CD4-positive, alpha-beta T cell treated with Interleukin-4 for 1 hour (primary cell): ENCODE data around the gene CIB4.

ENCODE experiments used
- DNase-seq, 2 donors: peaks; one replicate each; pipeline ENCODE4 v3.0.0-alpha.2; 2020 to 2022

CIB4 gene

GRCh38 chr2:26540961-26541360, 100.2 kb downstream of the CIB4 start:
- no peak for DNase-seq

DNA sequence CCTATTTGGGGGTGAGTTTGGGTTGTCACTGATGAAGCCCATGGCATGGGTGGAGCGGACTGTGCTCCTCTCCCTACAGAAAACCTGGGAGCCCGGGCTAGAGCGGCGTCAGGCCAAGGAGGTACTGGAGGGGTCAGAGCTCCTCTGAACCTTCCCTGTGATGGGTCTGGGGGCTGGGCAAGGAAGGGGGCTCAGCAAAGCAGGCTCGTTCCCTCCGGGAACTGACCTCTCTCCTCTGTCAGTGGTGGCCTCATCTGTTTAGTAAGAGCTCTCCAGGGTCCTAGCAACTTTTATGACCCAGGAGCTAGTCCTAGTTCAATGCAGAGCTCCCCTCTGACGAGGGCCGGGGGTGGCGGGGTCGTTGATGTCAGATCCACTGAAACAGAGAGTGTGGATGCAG, 100.9 kb downstream of the CIB4 start:
- no peak for DNase-seq

GRCh38 chr2:26537826-26538475, 103.2 kb downstream of the CIB4 start:
- DNase-seq = no peak

DNA sequence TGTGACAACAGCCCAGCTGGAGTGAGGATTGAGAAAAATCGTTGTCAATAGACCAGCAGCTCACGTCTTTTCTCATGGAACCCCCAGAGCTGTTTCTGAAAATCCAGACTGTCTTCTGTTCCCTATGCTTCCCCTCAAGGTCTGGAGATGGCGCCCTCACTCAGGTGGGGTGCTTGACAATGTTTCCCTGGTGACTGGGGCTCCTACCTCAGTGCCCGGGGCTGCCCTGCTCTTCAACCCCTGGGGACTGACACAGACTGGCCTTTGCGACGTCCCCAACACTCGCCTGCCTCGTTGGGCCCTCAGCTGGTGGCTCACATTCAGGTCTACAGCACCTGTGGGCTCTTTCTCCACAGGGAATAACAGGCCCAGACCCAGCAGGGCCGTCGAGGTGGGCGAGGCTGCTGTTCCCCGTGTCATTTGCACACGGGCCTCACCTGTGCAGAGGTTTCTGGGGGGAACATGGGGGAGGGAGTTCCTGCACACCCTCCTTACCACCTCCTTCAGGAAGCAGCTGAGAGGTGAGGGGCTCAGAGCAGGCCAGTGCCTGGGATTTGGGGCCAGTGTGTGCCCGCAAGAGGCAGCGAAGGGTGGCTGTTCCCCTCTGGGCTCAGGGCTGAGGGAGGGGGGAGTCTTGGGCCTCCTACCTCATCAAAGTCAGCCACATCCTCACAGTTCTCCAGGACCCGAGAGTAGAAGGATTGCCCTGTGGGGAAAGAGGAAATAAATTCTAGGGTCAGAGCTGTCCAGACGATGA, 103.9 kb downstream of the CIB4 start:
- no peak for DNase-seq

DNA sequence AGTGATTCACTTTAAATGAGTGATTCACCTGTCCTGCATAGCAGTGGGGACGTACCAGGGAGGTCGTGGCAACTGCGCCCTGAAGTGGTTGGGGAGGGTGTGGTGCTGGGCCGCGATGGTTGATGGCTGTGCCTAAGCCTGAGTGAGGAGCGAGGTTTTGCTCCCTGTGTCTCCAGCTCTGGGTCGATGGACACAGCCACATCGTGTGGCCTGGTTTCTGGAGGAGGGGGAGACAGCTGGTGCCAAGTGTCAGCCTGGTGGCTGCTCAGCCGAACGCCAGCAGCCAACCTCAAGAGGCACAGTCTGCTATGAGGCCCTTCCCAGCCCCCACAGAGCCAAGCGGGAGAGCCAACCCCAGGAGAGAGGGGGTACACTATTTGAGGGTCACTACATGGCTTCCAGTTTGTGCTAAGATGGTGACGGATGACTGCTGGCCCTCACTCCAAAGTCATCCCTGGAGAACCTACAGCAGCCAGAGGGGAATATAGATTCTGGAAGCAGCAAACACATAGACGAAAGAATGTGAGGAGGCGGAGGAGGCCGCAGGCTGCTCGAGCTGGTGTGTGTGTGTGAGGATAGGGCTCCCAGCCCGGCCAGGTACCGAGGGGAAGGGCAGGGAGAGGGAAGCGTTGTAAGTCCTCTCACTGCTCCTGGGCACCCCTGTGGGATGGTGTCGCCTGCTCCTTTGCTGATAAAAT, 104.6 kb downstream of the CIB4 start:
- DNase-seq = no peak

DNA sequence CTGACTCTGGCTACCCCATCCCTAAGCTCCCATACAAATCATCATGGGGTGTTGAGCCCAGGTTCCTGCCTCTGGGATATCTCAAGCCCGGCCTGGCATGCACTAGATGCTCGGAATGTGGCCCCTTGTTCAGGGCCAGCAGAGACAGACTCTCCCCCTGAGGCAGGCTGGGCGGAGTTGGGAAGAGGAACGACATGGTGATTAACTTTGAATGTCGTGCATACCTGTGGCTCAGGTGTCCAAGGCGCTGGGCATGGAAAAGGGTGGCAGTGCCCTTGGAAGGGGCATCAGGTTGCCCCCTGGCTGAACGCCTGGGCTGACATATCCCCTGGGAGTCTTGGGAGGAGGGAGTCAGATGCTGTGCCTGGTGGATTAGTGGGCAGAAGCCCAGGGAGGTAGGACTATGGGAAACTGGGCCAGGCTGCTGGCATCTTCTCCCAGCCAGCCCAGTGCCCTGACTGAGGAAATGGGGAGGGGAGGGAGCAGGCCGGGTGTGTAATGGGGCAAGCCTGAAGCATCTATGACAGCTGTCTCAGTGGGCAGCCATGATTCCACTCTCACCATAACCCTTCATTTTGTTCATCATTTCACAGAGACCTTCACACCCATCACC, 105.4 kb downstream of the CIB4 start:
- DNase-seq = no peak

GRCh38 chr2:26534865-26535662, 106.1 kb downstream of the CIB4 start:
- no peak for DNase-seq

DNA sequence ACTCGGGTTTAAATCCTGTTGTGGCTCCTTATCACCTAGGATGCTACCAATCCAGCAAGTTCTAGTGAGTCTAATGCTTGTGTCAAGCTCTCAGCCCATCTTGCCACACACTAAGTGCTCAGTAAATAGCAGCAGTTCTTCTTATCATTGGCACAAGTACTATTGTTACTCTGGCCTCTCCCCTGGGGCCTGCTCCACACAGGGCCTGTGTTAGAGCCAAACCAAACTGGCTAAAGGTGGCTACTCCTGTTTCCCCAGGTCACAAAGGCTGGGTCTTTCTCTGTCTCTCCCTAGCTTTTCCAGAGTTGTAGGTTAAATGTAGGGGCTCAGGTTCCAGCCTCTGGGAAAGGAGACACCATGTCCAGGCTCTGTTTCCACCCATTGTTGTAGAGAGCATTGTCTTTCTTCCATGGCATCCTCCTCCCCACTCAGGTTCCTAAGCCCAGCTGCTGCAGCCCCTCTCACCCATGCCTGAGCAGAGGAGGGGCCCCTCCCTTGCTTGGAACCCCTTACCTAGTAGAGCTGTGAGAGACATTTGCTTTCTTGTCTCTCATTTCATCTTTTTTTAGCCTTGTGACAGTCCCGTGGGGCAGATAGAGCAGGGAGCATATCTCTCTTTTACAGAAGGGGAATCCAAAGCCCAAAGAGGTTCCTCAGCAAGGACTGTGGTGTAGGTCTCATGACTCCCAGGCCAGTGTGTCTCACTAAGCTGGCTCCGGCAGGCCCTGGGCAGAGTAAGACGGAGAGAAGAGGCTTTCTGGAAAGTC, 106.9 kb downstream of the CIB4 start:
- no peak for DNase-seq

DNA sequence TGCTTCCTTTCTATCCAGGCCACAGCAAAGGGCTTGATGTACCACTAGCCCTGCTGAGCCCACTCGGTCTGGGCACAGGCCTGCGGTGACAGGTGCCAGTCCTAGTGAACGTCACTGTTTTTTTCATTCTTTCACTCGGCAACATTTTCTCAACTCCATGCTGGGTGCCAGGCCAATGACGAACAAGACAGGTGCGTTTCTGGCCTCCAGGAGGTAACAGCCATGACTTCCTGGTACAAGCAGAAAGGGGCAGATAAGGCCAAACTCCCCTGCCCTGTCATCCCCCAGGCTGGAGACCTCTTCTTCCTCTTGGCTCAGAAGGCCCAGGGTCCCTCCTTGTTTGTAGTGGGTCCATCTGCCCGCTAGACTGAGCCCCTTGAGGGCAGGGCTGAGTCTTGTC, 107.5 kb downstream of the CIB4 start:
- no peak for DNase-seq

DNA sequence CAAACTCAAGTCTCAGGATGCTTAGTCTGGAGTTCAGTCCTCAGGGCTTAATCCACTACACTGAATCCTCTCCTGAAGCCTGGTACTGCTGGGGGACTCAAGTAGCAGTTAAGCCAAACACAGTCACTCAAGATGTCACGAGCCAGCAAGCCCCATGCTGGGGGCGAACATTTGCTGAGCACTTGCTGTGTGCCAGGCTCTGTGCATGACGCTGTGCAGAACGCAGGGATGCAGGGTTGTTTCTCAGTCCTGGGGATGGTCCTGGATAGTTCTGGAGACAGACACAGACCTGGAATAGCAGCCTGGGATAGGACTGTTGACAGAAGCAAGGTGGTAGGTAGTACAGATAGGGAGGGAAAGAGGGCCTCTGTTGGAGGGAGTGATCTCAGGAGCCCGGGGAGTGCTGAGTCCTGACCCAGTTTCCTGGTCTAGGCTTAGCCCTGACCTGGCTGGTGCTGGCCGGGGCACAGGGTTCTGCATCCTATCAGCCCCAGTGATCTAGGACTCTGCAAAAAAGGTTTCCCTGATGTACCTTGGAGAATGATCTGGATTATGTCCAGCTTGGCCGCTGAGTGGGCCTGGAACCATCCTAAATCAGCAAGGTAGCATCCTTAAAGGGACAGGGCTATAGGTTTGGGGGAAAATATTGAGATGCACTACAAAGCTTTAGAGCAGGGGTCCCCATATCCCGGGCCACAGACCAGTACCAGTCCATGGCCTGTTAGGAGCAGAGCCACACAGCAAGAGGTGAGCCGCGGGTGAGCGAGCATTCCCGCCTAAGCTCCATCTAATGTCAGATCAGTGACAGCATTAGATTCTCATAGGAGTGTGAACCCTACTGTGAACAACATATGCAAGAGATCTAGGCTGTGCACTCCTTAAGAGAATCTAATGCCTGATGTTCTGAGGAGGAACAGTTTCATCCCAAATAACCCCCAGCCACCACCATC, 108.6 kb downstream of the CIB4 start:
- no peak for DNase-seq
